ENCODE data around the gene ZNF121. TPM values are rescaled to one million over a fixed set of nuclear protein-coding genes. Genes with fewer than 3 reads are reported as not detected.
"Not testable (repeated sequence)": the region's sequence is repeated elsewhere in the genome, so short reads cannot be mapped to it uniquely, and the experiment has no call there.

ZNF121 gene
- total RNA-seq, result 10 to 100 TPM; 52.0 to 52.2 TPM

DNA sequence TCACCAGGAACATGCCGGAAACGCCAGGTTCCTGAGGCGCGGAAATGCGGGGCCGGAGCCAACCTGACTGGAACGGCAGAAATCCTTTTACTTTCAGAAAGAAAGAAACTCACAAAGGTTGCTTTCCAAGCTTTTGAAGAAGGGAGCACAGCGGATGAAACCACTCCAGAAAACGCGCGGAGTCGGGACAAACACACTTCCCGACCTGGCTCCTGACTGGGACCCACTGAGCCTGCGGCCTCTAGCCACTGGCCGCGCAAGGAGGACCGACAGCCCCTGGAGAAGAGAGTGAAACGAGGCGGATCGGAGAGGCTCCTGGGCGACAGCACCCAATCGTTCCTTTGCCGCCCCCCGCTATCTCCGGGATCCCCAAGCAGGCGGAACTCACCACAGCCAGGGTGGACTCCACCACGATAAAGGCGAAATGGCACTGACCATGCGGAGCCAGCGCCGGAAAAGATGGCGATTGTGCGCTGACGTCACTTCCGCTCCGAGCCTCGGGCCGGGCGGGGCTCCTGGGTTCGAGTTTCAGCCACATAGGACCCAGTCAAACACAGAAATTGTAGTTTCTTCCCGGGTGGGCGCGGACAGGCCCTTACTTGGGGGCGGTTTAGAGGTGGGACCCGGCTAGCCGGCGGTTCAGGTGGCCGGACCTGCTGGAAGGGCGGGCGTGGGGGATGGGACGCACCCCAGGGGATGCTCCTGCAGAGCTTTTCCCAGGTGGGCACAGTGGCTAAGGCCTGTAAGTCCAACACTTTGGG lies at the start of gene ZNF121:
Gene ZNF121 (minus strand): TSS at position 432 of the 761 bp plus-strand sequence. CDS start 16,407 bp downstream, outside the sequence.
- ChIA-PET POLR2A (no interaction called here), CTCF (interaction anchor here (1.5 kb wide), 1 partner anchor 136 kb away, joined by 3 read pairs; no protein-coding TSS in a partner anchor)
- Mint-ChIP-seq H3K27me3 (peaks cover 2% of the 10 kb centered on the region), H3K9me3 (peaks cover 17% of the 10 kb centered on the region), H3K27ac (peak within 1 kb of the TSS; percentile 98), H3K4me1 (peaks cover 25% of the 10 kb centered on the region), H3K36me3 (ENCODE audit: low read depth) (peaks cover 44% of the 10 kb centered on the region), H3K4me3 (peak within 1 kb of the TSS; percentile 94)
- DNase-seq, result peak; percentile 84

DNA sequence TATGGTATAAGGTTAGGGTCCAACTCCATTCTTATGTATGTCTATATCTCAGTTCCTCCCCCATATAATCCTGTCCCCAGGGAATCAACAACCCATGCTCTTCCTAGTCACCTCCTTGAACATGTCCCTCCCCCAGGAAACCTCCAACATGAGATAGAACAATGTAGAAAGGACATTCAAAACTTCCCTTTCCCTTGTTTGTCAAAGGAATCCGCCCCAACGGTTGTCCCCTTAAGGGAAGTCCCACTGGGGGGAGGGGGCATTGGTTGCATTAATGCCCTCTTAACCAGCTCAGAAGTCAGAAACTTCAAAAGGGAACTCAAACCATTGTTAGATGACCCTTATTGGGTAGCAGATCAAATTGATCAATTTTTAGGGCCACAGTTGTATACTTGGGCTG lies 43.6 kb upstream of the ZNF121 start:
- ChIA-PET CTCF (interaction anchor here (0.6 kb wide), 1 partner anchor 586 kb away, joined by 3 read pairs; no protein-coding TSS in a partner anchor), POLR2A (interaction anchor here (0.6 kb wide), 1 partner anchor 171 kb away, joined by 4 read pairs; no protein-coding TSS in a partner anchor)
- no peak overlapping the region for H3K27ac Mint-ChIP-seq
- no peaks in the 10 kb centered on the region for H3K27me3 Mint-ChIP-seq
- no peaks in the 10 kb centered on the region for H3K9me3 Mint-ChIP-seq
- H3K4me3 Mint-ChIP-seq, result no peak overlapping the region
- H3K4me1 Mint-ChIP-seq, result peaks cover 9% of the 10 kb centered on the region
- H3K36me3 Mint-ChIP-seq (ENCODE audit: low read depth), result no peaks in the 10 kb centered on the region
- DNase-seq, result no peak

DNA sequence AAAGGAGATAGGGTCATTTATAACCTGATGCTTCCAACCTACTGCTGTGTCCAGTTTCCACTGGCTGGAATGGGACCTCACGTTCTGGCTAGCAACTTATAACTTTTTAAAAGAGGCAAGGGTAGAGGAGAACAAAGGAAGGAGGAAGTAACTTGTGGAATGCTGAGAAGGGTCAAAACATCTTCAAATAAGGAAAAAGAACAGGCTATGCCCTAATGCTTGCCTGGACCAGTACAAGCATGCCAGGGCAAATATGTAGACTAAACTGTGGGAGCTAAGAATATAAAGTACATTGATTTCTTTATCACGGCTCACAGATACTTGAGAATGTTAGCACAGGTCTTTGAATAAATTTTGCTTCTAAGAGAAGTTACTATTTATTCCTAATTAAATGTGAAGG lies 38.2 kb upstream of the ZNF121 start:
- H3K9me3 Mint-ChIP-seq, result peaks cover 9% of the 10 kb centered on the region
- DNase-seq, result no peak
- peak overlapping the region; percentile 83 for H3K27ac Mint-ChIP-seq
- H3K36me3 Mint-ChIP-seq (ENCODE audit: low read depth), result peaks cover 39% of the 10 kb centered on the region
- CTCF ChIA-PET, result interaction anchor here (0.5 to 0.9 kb wide), 2 partner anchors 176 to 189 kb away, joined by 4 read pairs; no protein-coding TSS in a partner anchor
- H3K4me1 Mint-ChIP-seq, result peaks cover 31% of the 10 kb centered on the region
- POLR2A ChIA-PET, result no interaction called here
- peaks cover 2% of the 10 kb centered on the region for H3K27me3 Mint-ChIP-seq
- H3K4me3 Mint-ChIP-seq, result peak overlapping the region; percentile 58

DNA sequence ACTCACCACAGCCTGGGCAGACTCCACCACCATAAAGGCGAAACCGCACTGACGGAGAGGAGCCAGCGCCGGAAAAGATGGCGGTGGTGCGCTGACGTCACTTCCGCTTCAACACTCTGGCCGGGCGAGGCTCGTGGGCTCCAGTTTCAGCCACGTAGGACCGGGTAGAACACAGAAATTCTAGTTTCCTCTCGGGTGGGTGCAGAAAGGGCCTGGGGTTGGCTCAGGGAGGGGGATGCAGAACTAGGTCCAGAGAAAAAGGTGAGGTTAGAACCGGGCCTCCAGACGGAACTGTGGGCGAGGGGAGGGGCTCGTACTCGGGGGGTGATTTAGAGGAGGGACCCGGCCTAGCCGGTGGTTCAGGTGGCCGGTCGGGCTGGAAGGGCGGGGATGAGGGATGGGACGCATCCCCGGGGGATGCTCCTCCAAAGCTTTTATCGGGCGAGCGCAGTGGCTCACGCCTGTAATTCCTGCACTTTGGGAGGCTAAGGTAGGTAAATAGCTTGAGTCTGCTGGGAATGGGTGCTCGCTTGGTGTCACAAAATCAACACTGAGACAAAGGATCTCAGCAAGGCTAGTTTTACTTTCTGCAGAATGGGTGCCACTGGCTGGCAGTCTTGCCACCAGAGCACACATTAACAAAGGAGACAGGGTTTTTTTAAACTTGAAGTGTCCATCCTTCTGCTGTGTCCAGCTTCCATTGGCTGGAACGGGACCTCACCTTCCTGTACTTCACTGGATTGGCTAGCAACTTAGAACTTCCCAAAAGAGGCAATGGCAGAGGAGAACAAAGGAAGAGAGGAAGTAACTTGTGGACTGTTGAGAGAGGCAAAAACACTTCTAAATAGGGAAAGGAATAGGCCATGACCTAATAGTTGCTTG lies 37.1 kb upstream of the ZNF121 start, which contains the start of gene ZNF561:
Gene ZNF561 (minus strand): TSS at position 77 of the 882 bp plus-strand sequence. CDS start 1,776 bp downstream, outside the sequence.
- Mint-ChIP-seq H3K4me3 (peak within 1 kb of the TSS; percentile 92), H3K36me3 (ENCODE audit: low read depth) (peaks cover 48% of the 10 kb centered on the region), H3K27me3 (peaks cover 2% of the 10 kb centered on the region), H3K9me3 (peaks cover 10% of the 10 kb centered on the region), H3K27ac (peak within 1 kb of the TSS; percentile 100), H3K4me1 (peaks cover 32% of the 10 kb centered on the region)
- DNase-seq, result peak; percentile 92
- CTCF ChIA-PET, result no interaction called here
- POLR2A ChIA-PET, result no interaction called here

DNA sequence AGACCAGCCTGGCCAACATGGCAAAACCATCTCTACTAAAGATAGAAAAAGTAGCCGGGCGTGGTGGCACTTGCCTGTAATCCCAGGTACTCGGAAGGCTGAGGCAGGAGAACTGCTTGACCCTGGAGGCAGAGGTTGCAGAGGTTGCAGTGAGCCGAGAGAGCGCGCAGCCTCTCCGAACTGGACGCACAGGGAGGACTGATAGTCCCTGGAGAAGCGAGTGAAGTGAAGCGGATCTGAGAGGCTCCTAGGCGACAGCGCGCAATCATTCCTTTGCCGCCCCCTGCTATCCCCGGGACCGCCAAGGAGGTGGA lies 36.5 kb upstream of the ZNF121 start:
- no peak for DNase-seq
- ChIA-PET CTCF (no interaction called here), POLR2A (no interaction called here)
- Mint-ChIP-seq H3K27me3 (peaks cover 2% of the 10 kb centered on the region), H3K9me3 (peaks cover 11% of the 10 kb centered on the region), H3K27ac (peak overlapping the region; percentile 100), H3K4me1 (peaks cover 30% of the 10 kb centered on the region), H3K36me3 (ENCODE audit: low read depth) (peaks cover 54% of the 10 kb centered on the region), H3K4me3 (peak overlapping the region; percentile 92)

DNA sequence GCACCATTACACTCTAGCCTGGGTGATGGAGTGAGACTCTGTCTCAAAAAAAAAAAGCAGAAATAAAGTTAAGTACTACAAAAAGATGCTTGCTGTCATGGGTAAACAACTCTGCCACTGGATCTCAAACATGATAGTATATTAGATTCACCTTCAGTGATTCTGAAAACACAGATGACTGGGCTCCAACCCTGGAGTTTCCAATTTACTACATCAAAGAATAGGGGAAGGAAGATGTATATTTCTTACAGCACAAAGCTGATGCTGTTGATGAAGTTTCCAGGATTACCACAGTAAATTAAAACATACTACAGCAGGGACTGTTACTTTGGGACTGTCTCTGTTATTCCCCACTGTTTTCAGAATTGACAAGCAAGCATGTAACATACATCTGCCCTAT lies 31.5 kb upstream of the ZNF121 start:
- ChIA-PET CTCF (no interaction called here), POLR2A (interaction anchor here (0.6 kb wide), 1 partner anchor 1116 kb away, joined by 3 read pairs; no protein-coding TSS in a partner anchor)
- H3K9me3 Mint-ChIP-seq, result peaks cover 16% of the 10 kb centered on the region
- H3K4me3 Mint-ChIP-seq, result no peak overlapping the region
- no peak overlapping the region for H3K27ac Mint-ChIP-seq
- no peak for DNase-seq
- peaks cover 9% of the 10 kb centered on the region for H3K4me1 Mint-ChIP-seq
- H3K36me3 Mint-ChIP-seq (ENCODE audit: low read depth), result peaks cover 86% of the 10 kb centered on the region
- no peaks in the 10 kb centered on the region for H3K27me3 Mint-ChIP-seq

DNA sequence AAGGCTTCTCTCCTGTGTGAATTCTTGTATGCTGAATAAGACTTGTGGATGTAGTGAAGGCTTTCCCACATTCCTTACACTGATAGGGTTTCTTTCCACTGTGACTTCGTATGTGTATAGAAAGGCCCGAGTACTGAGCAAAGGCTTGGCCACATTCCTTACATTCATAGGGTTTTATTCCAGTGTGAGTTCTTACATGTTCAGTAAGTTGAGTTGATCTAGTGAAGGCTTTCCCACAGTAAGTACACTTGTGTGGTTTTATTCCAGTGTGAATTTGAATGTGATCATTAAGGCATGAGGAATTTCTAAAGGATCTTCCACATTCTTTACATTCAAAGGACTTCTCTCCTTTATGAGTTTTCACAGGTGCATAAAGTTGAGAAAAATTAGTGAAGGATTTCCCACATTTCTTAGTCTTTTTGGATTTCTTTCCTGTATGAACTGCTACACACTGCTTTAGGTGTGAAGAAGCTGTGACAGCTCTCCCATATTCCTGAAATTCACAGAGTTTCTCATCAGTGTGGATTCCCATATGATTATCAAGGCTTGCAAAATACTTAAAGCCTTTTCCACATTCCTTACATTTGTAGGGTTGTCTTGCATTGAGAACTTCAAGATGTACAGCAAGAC lies 26.3 kb upstream of the ZNF121 start:
- H3K4me1 Mint-ChIP-seq, result no peaks in the 10 kb centered on the region
- peaks cover 38% of the 10 kb centered on the region for H3K9me3 Mint-ChIP-seq
- ChIA-PET POLR2A (no interaction called here), CTCF (no interaction called here)
- no peak overlapping the region for H3K4me3 Mint-ChIP-seq
- no peak for DNase-seq
- no peak overlapping the region for H3K27ac Mint-ChIP-seq
- peaks cover 77% of the 10 kb centered on the region for H3K36me3 Mint-ChIP-seq (ENCODE audit: low read depth)
- H3K27me3 Mint-ChIP-seq, result no peaks in the 10 kb centered on the region

DNA sequence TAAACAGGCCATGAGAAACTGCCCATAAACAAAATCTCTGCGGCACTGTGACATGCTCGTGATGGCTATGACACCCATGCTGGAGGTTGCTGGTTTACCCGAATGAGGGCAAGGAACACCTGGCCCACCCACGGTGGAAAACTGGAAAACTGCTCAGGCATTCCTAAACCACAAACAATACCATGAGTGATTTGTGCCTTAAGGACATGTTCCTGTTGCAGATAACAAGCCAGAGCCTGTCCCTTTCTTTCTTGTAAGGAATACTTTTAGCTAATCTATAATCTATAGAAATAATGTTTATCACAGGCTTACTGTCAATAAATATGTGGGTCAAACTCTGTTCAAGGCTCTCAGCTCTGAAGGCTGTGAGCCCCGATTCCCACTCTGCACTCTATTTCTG lies 24.6 kb upstream of the ZNF121 start:
- Mint-ChIP-seq H3K9me3 (peaks cover 43% of the 10 kb centered on the region), H3K27me3 (no peaks in the 10 kb centered on the region), H3K4me3 (no peak overlapping the region), H3K27ac (no peak overlapping the region), H3K4me1 (no peaks in the 10 kb centered on the region), H3K36me3 (ENCODE audit: low read depth) (peaks cover 63% of the 10 kb centered on the region)
- DNase-seq, result no peak
- POLR2A ChIA-PET, result no interaction called here
- CTCF ChIA-PET, result interaction anchor here (1.2 kb wide), 1 partner anchor 9 kb away, joined by 3 read pairs; no protein-coding TSS in a partner anchor

DNA sequence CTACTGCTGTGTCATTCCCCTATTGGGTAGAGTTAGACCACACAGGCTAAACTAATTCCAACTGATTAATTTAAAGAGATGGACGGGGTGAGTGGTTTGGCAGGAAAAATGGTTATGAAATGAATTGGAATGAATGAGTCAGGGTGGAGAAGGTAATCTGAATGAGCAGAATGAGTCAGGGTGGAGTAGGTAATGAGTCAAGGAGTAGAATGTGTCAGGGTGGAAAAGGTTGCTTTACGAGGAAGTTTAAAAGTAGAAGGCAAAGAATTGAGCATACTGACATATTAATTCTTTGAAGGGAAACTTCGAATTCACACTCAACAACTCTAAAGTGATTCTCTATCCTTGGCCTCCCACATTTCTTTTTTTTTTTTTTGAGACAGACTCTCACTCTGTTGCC lies 12.7 kb upstream of the ZNF121 start:
- no peaks in the 10 kb centered on the region for H3K27me3 Mint-ChIP-seq
- CTCF ChIA-PET, result no interaction called here
- H3K27ac Mint-ChIP-seq, result no peak overlapping the region

DNA sequence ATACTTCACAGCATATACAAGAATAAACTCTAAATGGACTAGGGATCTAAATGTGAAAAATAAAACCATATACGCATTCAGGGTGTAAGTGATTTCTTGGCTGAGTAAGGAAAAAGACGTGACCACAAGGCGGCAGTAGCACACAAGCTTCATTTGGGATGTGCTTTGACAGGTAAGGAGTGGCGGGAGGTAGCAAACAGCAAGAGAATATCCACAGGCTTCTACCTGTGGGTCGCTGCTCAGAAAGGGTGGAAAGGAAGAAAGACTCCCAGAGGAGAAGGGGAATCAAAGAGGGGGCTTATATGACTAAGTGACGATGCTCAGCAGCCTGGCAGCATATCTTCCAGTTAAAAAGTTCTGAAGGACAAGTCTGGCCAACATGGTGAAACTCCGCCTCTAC lies 2.5 kb upstream of the ZNF121 start:
- H3K27ac Mint-ChIP-seq, result no peak overlapping the region
- peaks cover 4% of the 10 kb centered on the region for H3K27me3 Mint-ChIP-seq
- peaks cover 15% of the 10 kb centered on the region for H3K4me1 Mint-ChIP-seq
- ChIA-PET CTCF (interaction anchor here (0.7 to 0.8 kb wide), 3 partner anchors 164 to 262 kb away, joined by 3 to 4 read pairs (median 3); no protein-coding TSS in a partner anchor), POLR2A (no interaction called here)
- H3K36me3 Mint-ChIP-seq (ENCODE audit: low read depth), result peaks cover 21% of the 10 kb centered on the region
- peak; percentile 81 for DNase-seq
- H3K9me3 Mint-ChIP-seq, result peaks cover 5% of the 10 kb centered on the region
- no peak overlapping the region for H3K4me3 Mint-ChIP-seq

More for the DNA sequence above, 12.7 kb upstream of the ZNF121 start:
- Mint-ChIP-seq H3K4me1 (no peaks in the 10 kb centered on the region), H3K9me3 (peaks cover 16% of the 10 kb centered on the region), H3K36me3 (ENCODE audit: low read depth) (peaks cover 6% of the 10 kb centered on the region), H3K4me3 (no peak overlapping the region)
- POLR2A ChIA-PET, result no interaction called here
- no peak for DNase-seq

DNA sequence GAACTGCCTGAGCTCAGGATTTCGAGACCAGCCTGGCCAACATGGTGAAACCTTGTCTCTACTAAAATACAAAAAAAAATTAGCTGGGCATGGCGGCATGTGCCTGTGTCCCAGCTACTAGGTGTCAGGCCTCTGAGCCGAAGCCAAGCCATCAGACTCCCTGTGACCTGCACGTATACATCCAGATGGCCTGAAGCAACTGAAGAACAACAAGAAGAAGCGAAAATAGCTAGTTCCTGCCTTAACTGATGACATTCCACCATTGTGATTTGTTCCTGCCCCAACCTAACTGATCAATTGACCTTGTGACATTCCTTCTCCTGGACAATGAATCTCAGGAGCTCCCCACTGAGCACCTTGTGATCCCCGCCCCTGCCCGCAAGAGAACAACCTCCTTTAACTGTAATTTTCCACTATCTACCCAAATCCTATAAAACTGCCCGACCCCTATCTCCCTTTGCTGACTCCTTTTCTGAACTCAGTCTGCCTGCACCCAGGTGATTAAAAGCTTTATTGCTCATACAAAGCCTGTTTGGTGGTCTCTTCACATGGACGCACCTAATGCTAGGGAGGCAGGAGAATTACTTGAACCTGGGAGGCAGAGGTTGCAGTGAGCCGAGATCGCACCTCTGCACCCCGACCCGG lies 2.1 kb downstream of the ZNF121 start:
- DNase-seq, POLR2A ChIA-PET, H3K27me3 Mint-ChIP-seq: not testable (repeated sequence)
- H3K4me3 Mint-ChIP-seq, result peak overlapping the region; percentile 60
- CTCF ChIA-PET, result interaction anchor here (0.6 to 1.1 kb wide), 2 partner anchors 11 to 1638 kb away, joined by 4 read pairs; no protein-coding TSS in a partner anchor
- peaks cover 32% of the 10 kb centered on the region for H3K4me1 Mint-ChIP-seq
- H3K27ac Mint-ChIP-seq, result peak overlapping the region; percentile 72
- peaks cover 65% of the 10 kb centered on the region for H3K36me3 Mint-ChIP-seq (ENCODE audit: low read depth)
- peaks cover 27% of the 10 kb centered on the region for H3K9me3 Mint-ChIP-seq

DNA sequence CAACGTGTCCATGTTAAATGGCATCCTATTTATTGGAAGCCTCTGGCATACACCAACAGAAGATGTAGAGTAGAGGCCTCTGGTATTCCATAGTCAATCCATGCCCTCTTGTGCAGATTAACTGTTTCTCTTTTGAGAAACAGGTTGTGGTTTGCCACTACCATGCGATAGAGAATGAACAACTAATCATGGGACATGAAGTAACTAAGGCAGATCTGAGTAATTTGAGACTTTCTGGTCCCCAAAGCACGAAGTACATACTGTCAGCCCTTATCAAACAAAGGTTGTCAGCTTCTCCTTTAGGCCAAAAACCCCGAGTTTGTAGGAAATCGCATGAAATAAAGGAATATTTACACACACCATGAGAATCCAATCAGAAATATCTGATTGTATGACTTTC lies 3.6 kb downstream of the ZNF121 start:
- Mint-ChIP-seq H3K9me3 (peaks cover 39% of the 10 kb centered on the region), H3K27me3 (no peaks in the 10 kb centered on the region), H3K36me3 (ENCODE audit: low read depth) (peaks cover 79% of the 10 kb centered on the region), H3K27ac (no peak overlapping the region), H3K4me3 (no peak overlapping the region), H3K4me1 (peaks cover 30% of the 10 kb centered on the region)
- ChIA-PET CTCF (no interaction called here), POLR2A (no interaction called here)
- no peak for DNase-seq

All from activated CD4-positive, alpha-beta T cell treated with anti-CD3 and anti-CD28 coated beads, Interleukin-2, amount 10 ng/mL, durations not matched to agents 7 days and 5 days (primary cell).